ENCODE data around the gene LYZ.

LYZ gene

GRCh38 chr12:69392179-69392928, 44.2 kb downstream of the LYZ start:
- no peak for DNase-seq

- DNase-seq = no peak
Observed at GRCh38 chr12:69396041-69396440, 47.9 kb downstream of the LYZ start.

GRCh38 chr12:69396963-69397362, 48.8 kb downstream of the LYZ start:
- no peak for DNase-seq

GRCh38 chr12:69397978-69398377, 49.8 kb downstream of the LYZ start:
- no peak for DNase-seq

- no peak for DNase-seq
Observed at GRCh38 chr12:69401940-69402339, 53.8 kb downstream of the LYZ start.

Data from NCI-H1105 treated with DMSO at 0.1 percent for 48 hours (cell line).